ENCODE results near the gene MEN1.

- TF ChIP-seq CTCF (conservative IDR thresholded peaks at IDR 0.05 in 1 of 2, IDR thresholded peaks at IDR 0.05 in 1 of 2; ENCODE audit: extremely low read depth in 1 of 2, insufficient read depth in 1 of 2, low read depth in 1 of 2, low read length in 2 of 2) (no peak), EZH2 (IDR thresholded peaks at IDR 0.05; ENCODE audit: borderline replicate concordance, low read length) (no peak)
These were observed 38.0 kb upstream of the MEN1 start for GRCh38 chr11:64848214-64848825.
